ENCODE data around the gene GABBR2. TPM values are rescaled to one million over a fixed set of nuclear protein-coding genes. Genes with fewer than 3 reads are reported as not detected.

Gene GABBR2
- total RNA-seq, 1 donor from 2014 or later = not detected

DNA sequence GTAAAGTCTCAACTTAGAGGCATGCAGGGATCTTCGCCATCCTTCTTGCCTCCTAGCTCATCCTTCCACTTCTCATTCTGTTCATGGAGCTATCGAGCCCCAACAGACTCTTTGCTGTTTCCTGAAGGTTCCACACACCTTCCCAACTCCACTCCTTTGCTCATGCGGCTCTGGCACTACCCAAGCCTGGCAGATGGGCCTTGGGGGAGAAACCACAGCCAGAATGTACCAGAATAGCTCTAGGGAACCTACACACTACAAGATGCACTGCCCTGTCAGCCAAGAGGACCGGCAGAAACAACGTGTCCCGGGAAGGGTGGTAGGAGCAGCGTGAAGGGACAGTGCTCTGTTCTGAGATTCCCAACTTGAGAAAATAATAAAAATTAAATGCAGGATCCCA lies 178.9 kb downstream of the GABBR2 start:
- Histone ChIP-seq H3K27me3 (ENCODE audit: control insufficient read depth, insufficient read depth, low read length) (no peaks in the 10 kb centered on the region), H3K4me3 (ENCODE audit: low read depth, low read length) (no peak overlapping the region), H3K36me3 (ENCODE audit: control insufficient read depth, insufficient read depth, low read length) (no peaks in the 10 kb centered on the region)
- DNase-seq (ENCODE audit: low read depth) (no peak), FAIRE-seq (no peak)
- TF ChIP-seq, protein P1, sequence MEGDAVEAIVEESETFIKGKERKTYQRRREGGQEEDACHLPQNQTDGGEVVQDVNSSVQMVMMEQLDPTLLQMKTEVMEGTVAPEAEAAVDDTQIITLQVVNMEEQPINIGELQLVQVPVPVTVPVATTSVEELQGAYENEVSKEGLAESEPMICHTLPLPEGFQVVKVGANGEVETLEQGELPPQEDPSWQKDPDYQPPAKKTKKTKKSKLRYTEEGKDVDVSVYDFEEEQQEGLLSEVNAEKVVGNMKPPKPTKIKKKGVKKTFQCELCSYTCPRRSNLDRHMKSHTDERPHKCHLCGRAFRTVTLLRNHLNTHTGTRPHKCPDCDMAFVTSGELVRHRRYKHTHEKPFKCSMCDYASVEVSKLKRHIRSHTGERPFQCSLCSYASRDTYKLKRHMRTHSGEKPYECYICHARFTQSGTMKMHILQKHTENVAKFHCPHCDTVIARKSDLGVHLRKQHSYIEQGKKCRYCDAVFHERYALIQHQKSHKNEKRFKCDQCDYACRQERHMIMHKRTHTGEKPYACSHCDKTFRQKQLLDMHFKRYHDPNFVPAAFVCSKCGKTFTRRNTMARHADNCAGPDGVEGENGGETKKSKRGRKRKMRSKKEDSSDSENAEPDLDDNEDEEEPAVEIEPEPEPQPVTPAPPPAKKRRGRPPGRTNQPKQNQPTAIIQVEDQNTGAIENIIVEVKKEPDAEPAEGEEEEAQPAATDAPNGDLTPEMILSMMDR (IDR thresholded peaks at IDR 0.05; ENCODE audit: insufficient read depth, low read length, severe bottlenecking) = no peak

DNA sequence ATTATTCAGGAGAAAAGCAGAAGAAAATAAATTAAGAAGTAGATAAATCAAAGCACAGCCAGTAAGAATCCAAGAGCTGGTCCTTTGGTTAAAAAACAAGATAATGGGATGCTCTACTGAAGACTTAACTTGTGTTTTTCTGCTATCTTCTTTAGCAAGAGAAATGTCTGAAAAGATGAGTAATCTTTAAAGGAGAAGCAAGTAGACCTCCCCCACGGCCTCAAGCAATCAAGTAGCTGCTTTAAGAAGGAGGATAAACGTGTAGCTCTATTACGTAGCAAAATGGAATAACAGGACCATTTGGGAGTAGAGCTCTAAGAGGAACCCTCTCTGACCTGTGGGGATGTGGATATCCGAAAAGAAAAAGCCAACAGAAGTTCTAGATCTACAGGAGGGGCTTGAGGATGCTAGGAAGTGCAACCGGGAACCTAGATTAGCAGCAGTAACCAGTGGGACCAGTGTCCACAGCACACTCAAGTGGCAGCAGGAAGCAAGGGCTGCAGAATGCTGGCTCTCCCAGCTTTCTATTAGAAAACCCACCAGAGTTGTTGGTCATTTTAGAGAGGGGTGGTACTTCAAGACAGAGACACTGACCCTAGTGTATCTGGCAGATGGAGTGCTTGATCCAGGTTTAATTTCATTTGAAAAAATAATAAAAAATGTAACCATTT lies 185.4 kb downstream of the GABBR2 start:
- DNase-seq (ENCODE audit: low read depth) = peak; percentile 50
- TF ChIP-seq, protein P1 (IDR thresholded peaks at IDR 0.05; ENCODE audit: insufficient read depth, low read length, severe bottlenecking) = peak; percentile 59
- no peak overlapping the region for H3K4me3 ChIP-seq (ENCODE audit: low read depth, low read length)
- FAIRE-seq = peak; percentile 79
- H3K27me3 ChIP-seq (ENCODE audit: control insufficient read depth, insufficient read depth, low read length) = no peaks in the 10 kb centered on the region
- no peaks in the 10 kb centered on the region for H3K36me3 ChIP-seq (ENCODE audit: control insufficient read depth, insufficient read depth, low read length)

DNA sequence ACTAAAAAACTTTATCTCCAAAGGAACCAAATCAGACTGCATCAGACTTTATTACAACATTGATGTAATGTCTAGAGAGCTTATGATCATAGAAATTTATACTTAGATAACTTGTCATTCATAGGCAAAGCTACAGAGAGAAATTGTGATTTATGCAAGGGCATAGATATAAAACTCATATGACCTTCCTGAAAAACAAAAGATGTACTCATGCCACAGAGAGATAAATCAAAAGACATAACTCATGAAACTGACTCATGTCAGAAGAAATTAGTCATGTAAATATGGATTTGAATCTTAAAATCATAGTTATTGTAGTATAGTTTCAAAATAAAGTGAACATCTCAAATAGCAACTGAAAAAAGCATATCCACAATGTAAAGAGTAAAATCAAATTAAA lies 186.2 kb downstream of the GABBR2 start:
- FAIRE-seq = no peak
- Histone ChIP-seq H3K36me3 (ENCODE audit: control insufficient read depth, insufficient read depth, low read length) (no peaks in the 10 kb centered on the region), H3K27me3 (ENCODE audit: control insufficient read depth, insufficient read depth, low read length) (no peaks in the 10 kb centered on the region), H3K4me3 (ENCODE audit: low read depth, low read length) (no peak overlapping the region)
- TF ChIP-seq, protein P1 (IDR thresholded peaks at IDR 0.05; ENCODE audit: insufficient read depth, low read length, severe bottlenecking) = no peak
- DNase-seq (ENCODE audit: low read depth) = peak; percentile 32

DNA sequence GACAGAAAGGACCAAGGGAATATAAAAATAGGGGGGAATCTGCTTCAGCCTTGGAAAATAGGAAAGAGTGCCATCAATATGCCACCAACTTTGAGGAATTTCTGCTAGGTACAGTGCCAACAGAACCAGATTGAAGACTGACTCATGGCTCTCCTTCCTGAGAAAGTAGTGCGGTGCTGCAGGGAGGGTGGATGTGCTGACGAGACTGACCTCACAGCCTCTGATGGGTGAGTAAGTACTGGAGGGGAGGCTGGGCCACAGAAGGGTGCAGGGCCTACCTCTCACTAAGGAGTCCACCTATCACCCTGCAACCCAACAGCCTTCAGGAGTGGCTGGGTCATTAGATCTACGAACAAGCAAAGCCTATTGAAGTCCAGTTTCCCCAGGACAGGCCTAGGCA lies 187.6 kb downstream of the GABBR2 start:
- Histone ChIP-seq H3K4me3 (ENCODE audit: low read depth, low read length) (no peak overlapping the region), H3K27me3 (ENCODE audit: control insufficient read depth, insufficient read depth, low read length) (no peaks in the 10 kb centered on the region), H3K36me3 (ENCODE audit: control insufficient read depth, insufficient read depth, low read length) (no peaks in the 10 kb centered on the region)
- DNase-seq (ENCODE audit: low read depth) = peak; percentile 73
- peak; percentile 28 for FAIRE-seq
- TF ChIP-seq, protein P1 (IDR thresholded peaks at IDR 0.05; ENCODE audit: insufficient read depth, low read length, severe bottlenecking) = no peak

DNA sequence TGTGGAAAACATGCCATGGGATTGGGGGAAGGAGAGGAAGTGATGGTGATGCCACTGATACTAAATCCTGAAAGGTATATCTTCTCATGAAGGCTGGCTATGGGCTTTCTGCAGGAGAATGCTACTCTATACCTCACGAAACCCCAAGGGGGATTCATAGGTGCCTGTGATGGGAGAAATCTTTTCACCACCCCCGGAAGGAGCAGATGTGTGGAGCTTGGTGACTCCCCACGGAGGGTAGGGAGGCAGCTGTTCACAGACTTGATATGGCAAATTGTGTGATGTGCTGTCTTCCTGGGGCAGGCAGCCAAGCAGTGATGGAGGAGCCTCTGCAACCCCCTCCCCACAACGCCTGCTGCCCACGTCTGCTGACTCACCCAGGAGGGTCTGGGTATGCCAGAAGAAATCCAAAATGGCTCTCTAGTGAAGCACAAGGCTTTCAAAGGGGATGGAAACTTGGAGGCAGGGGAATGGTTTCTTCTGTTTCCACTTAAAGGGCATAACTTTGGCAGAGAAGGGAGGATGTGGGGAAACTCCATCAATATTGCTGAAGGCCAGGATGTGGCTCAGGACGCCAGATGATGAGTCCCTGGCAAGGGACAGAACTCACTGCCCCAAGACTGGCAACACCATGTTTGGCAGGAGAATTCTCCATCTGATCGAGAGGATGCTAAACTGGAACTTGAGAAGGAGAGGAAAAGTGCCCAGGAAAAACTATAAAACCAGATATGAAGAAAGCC lies 188.3 kb downstream of the GABBR2 start:
- DNase-seq (ENCODE audit: low read depth) (no peak), FAIRE-seq (no peak)
- TF ChIP-seq, protein P1 (IDR thresholded peaks at IDR 0.05; ENCODE audit: insufficient read depth, low read length, severe bottlenecking) = no peak

More for the DNA sequence above, 188.3 kb downstream of the GABBR2 start:
- Histone ChIP-seq H3K36me3 (ENCODE audit: control insufficient read depth, insufficient read depth, low read length) (no peaks in the 10 kb centered on the region), H3K27me3 (ENCODE audit: control insufficient read depth, insufficient read depth, low read length) (no peaks in the 10 kb centered on the region), H3K4me3 (ENCODE audit: low read depth, low read length) (no peak overlapping the region)

All from bronchial epithelial cell (primary cell).